ENCODE data around the gene TAS2R40.

TAS2R40 gene

GRCh38 chr7:143240291-143241168 is 18.7 kb downstream of the TAS2R40 start:
- Histone ChIP-seq H3K27ac (ENCODE audit: low read depth, low read length) (no peak overlapping the region), H3K4me1 (ENCODE audit: insufficient read depth, low read length) (peaks cover 4% of the 10 kb centered on the region), H3K4me3 (ENCODE audit: low read depth in 1 of 2, low read length in 2 of 2) (no peak overlapping the region), H3K36me3 (ENCODE audit: insufficient read depth, low read length) (no peaks in the 10 kb centered on the region), H3K9me3 (ENCODE audit: low read length) (no peaks in the 10 kb centered on the region), H3K9ac (ENCODE audit: low read length) (peak overlapping the region; percentile 13), H3K27me3 (ENCODE audit: control insufficient read depth in 1 of 2, insufficient read depth in 2 of 2, low read length in 2 of 2) (no peaks in the 10 kb centered on the region)

GRCh38 chr7:143242306-143242705 is 20.5 kb downstream of the TAS2R40 start:
- peaks cover 4% of the 10 kb centered on the region for H3K4me1 ChIP-seq (ENCODE audit: insufficient read depth, low read length)
- H3K9me3 ChIP-seq (ENCODE audit: low read length): no peaks in the 10 kb centered on the region
- no peaks in the 10 kb centered on the region for H3K36me3 ChIP-seq (ENCODE audit: insufficient read depth, low read length)
- H3K4me3 ChIP-seq (ENCODE audit: low read depth in 1 of 2, low read length in 2 of 2): no peak overlapping the region
- H3K27ac ChIP-seq (ENCODE audit: low read depth, low read length): no peak overlapping the region
- H3K27me3 ChIP-seq (ENCODE audit: control insufficient read depth in 1 of 2, insufficient read depth in 2 of 2, low read length in 2 of 2): no peaks in the 10 kb centered on the region
- H3K9ac ChIP-seq (ENCODE audit: low read length): no peak overlapping the region

GRCh38 chr7:143243111-143243510 is 21.3 kb downstream of the TAS2R40 start:
- Histone ChIP-seq H3K27ac (ENCODE audit: low read depth, low read length) (no peak overlapping the region), H3K9ac (ENCODE audit: low read length) (no peak overlapping the region), H3K27me3 (ENCODE audit: control insufficient read depth in 1 of 2, insufficient read depth in 2 of 2, low read length in 2 of 2) (no peaks in the 10 kb centered on the region), H3K4me1 (ENCODE audit: insufficient read depth, low read length) (peaks cover 4% of the 10 kb centered on the region), H3K9me3 (ENCODE audit: low read length) (no peaks in the 10 kb centered on the region), H3K36me3 (ENCODE audit: insufficient read depth, low read length) (no peaks in the 10 kb centered on the region), H3K4me3 (ENCODE audit: low read depth in 1 of 2, low read length in 2 of 2) (no peak overlapping the region)

- Histone ChIP-seq H3K4me1 (ENCODE audit: insufficient read depth, low read length) (peaks cover 4% of the 10 kb centered on the region), H3K9me3 (ENCODE audit: low read length) (no peaks in the 10 kb centered on the region), H3K9ac (ENCODE audit: low read length) (no peak overlapping the region)
Observed at GRCh38 chr7:143243614-143244013, 21.8 kb downstream of the TAS2R40 start.

GRCh38 chr7:143244321-143244720 is 22.5 kb downstream of the TAS2R40 start:
- Histone ChIP-seq H3K36me3 (ENCODE audit: insufficient read depth, low read length) (no peaks in the 10 kb centered on the region), H3K27me3 (ENCODE audit: control insufficient read depth in 1 of 2, insufficient read depth in 2 of 2, low read length in 2 of 2) (no peaks in the 10 kb centered on the region), H3K9me3 (ENCODE audit: low read length) (no peaks in the 10 kb centered on the region), H3K27ac (ENCODE audit: low read depth, low read length) (no peak overlapping the region), H3K4me3 (ENCODE audit: low read depth in 1 of 2, low read length in 2 of 2) (no peak overlapping the region), H3K4me1 (ENCODE audit: insufficient read depth, low read length) (peaks cover 4% of the 10 kb centered on the region), H3K9ac (ENCODE audit: low read length) (no peak overlapping the region)

More at GRCh38 chr7:143243614-143244013, 21.8 kb downstream of the TAS2R40 start:
- Histone ChIP-seq H3K4me3 (ENCODE audit: low read depth in 1 of 2, low read length in 2 of 2) (no peak overlapping the region), H3K27me3 (ENCODE audit: control insufficient read depth in 1 of 2, insufficient read depth in 2 of 2, low read length in 2 of 2) (no peaks in the 10 kb centered on the region), H3K27ac (ENCODE audit: low read depth, low read length) (no peak overlapping the region), H3K36me3 (ENCODE audit: insufficient read depth, low read length) (no peaks in the 10 kb centered on the region)

GRCh38 chr7:143245123-143245522 is 23.3 kb downstream of the TAS2R40 start:
- no peak overlapping the region for H3K4me3 ChIP-seq (ENCODE audit: low read depth in 1 of 2, low read length in 2 of 2)
- peaks cover 4% of the 10 kb centered on the region for H3K4me1 ChIP-seq (ENCODE audit: insufficient read depth, low read length)
- H3K9ac ChIP-seq (ENCODE audit: low read length): no peak overlapping the region
- H3K27ac ChIP-seq (ENCODE audit: low read depth, low read length): no peak overlapping the region
- H3K36me3 ChIP-seq (ENCODE audit: insufficient read depth, low read length): no peaks in the 10 kb centered on the region
- H3K9me3 ChIP-seq (ENCODE audit: low read length): no peaks in the 10 kb centered on the region
- no peaks in the 10 kb centered on the region for H3K27me3 ChIP-seq (ENCODE audit: control insufficient read depth in 1 of 2, insufficient read depth in 2 of 2, low read length in 2 of 2)

- Histone ChIP-seq H3K9me3 (ENCODE audit: low read length) (no peaks in the 10 kb centered on the region), H3K4me3 (ENCODE audit: low read depth in 1 of 2, low read length in 2 of 2) (no peak overlapping the region), H3K4me1 (ENCODE audit: insufficient read depth, low read length) (no peaks in the 10 kb centered on the region), H3K27me3 (ENCODE audit: control insufficient read depth in 1 of 2, insufficient read depth in 2 of 2, low read length in 2 of 2) (no peaks in the 10 kb centered on the region), H3K36me3 (ENCODE audit: insufficient read depth, low read length) (no peaks in the 10 kb centered on the region), H3K27ac (ENCODE audit: low read depth, low read length) (no peak overlapping the region), H3K9ac (ENCODE audit: low read length) (no peak overlapping the region)
Observed at GRCh38 chr7:143247372-143247771, 25.5 kb downstream of the TAS2R40 start.

GRCh38 chr7:143248761-143249354 is 27.0 kb downstream of the TAS2R40 start:
- H3K9me3 ChIP-seq (ENCODE audit: low read length): no peaks in the 10 kb centered on the region

GRCh38 chr7:143250199-143250598 is 28.4 kb downstream of the TAS2R40 start:
- Histone ChIP-seq H3K4me3 (ENCODE audit: low read depth in 1 of 2, low read length in 2 of 2) (no peak overlapping the region), H3K4me1 (ENCODE audit: insufficient read depth, low read length) (no peaks in the 10 kb centered on the region), H3K27ac (ENCODE audit: low read depth, low read length) (no peak overlapping the region), H3K27me3 (ENCODE audit: control insufficient read depth in 1 of 2, insufficient read depth in 2 of 2, low read length in 2 of 2) (no peaks in the 10 kb centered on the region), H3K9ac (ENCODE audit: low read length) (no peak overlapping the region), H3K36me3 (ENCODE audit: insufficient read depth, low read length) (no peaks in the 10 kb centered on the region), H3K9me3 (ENCODE audit: low read length) (no peaks in the 10 kb centered on the region)

More at GRCh38 chr7:143248761-143249354, 27.0 kb downstream of the TAS2R40 start:
- Histone ChIP-seq H3K9ac (ENCODE audit: low read length) (no peak overlapping the region), H3K27ac (ENCODE audit: low read depth, low read length) (no peak overlapping the region), H3K4me1 (ENCODE audit: insufficient read depth, low read length) (no peaks in the 10 kb centered on the region), H3K36me3 (ENCODE audit: insufficient read depth, low read length) (no peaks in the 10 kb centered on the region), H3K27me3 (ENCODE audit: control insufficient read depth in 1 of 2, insufficient read depth in 2 of 2, low read length in 2 of 2) (no peaks in the 10 kb centered on the region), H3K4me3 (ENCODE audit: low read depth in 1 of 2, low read length in 2 of 2) (no peak overlapping the region)

GRCh38 chr7:143250822-143251221 is 29.0 kb downstream of the TAS2R40 start:
- H3K4me1 ChIP-seq (ENCODE audit: insufficient read depth, low read length): no peaks in the 10 kb centered on the region

GRCh38 chr7:143252006-143252405 is 30.2 kb downstream of the TAS2R40 start:
- Histone ChIP-seq H3K27ac (ENCODE audit: low read depth, low read length) (no peak overlapping the region), H3K9ac (ENCODE audit: low read length) (no peak overlapping the region)

More at GRCh38 chr7:143250822-143251221, 29.0 kb downstream of the TAS2R40 start:
- no peaks in the 10 kb centered on the region for H3K27me3 ChIP-seq (ENCODE audit: control insufficient read depth in 1 of 2, insufficient read depth in 2 of 2, low read length in 2 of 2)
- no peaks in the 10 kb centered on the region for H3K36me3 ChIP-seq (ENCODE audit: insufficient read depth, low read length)
- H3K9ac ChIP-seq (ENCODE audit: low read length): no peak overlapping the region
- no peak overlapping the region for H3K27ac ChIP-seq (ENCODE audit: low read depth, low read length)
- no peaks in the 10 kb centered on the region for H3K9me3 ChIP-seq (ENCODE audit: low read length)
- H3K4me3 ChIP-seq (ENCODE audit: low read depth in 1 of 2, low read length in 2 of 2): no peak overlapping the region

More at GRCh38 chr7:143252006-143252405, 30.2 kb downstream of the TAS2R40 start:
- H3K36me3 ChIP-seq (ENCODE audit: insufficient read depth, low read length): no peaks in the 10 kb centered on the region
- H3K27me3 ChIP-seq (ENCODE audit: control insufficient read depth in 1 of 2, insufficient read depth in 2 of 2, low read length in 2 of 2): no peaks in the 10 kb centered on the region
- H3K4me3 ChIP-seq (ENCODE audit: low read depth in 1 of 2, low read length in 2 of 2): no peak overlapping the region
- H3K4me1 ChIP-seq (ENCODE audit: insufficient read depth, low read length): no peaks in the 10 kb centered on the region
- H3K9me3 ChIP-seq (ENCODE audit: low read length): no peaks in the 10 kb centered on the region
